Measurements from ENCODE around the gene SAFB2.

- TF ChIP-seq CTCF (IDR thresholded peaks at IDR 0.05) (no peak), POLR2A (IDR thresholded peaks at IDR 0.05) (no peak)
Measured at GRCh38 chr19:5641171-5641570, 18.6 kb upstream of the SAFB2 start.
